ENCODE measurements around the gene OR10D3. TPM values are rescaled to one million over a fixed set of nuclear protein-coding genes. Genes with fewer than 3 reads are reported as not detected.

OR10D3 gene
- total RNA-seq (2022) (not detected in 2 replicates), Bru-seq, nascent RNA (not detected), BruChase-seq, experiment 1, labeled RNA remaining after a 6-hour chase (not detected), BruChase-seq, experiment 2, labeled RNA remaining after a 2-hour chase (not detected)
- long read RNA-seq, result 0 reads

GRCh38 chr11:124183068-124183467, at the start of gene OR10D3:
OR10D3 (plus strand) TSS chr11:124183345; CDS start chr11:124185270, 1,925 bp downstream.
- Mint-ChIP-seq H3K4me1 (ENCODE audit: low read depth, unreplicated experiment) (no peaks in the 10 kb centered on the region), H3K4me3 (ENCODE audit: low read depth, unreplicated experiment) (no peak within 1 kb of the TSS), H3K27ac (ENCODE audit: unreplicated experiment) (no peak within 1 kb of the TSS), H3K9me3 (ENCODE audit: low read depth, unreplicated experiment) (peaks cover 4% of the 10 kb centered on the region), H3K27me3 (ENCODE audit: unreplicated experiment) (peaks cover 11% of the 10 kb centered on the region), H3K36me3 (ENCODE audit: insufficient read depth, unreplicated experiment) (no peaks in the 10 kb centered on the region)
- DNase-seq, result no peak
- intact Hi-C loops (cut with micrococcal nuclease; ENCODE audit: unreplicated experiment), result no loop called here
- CTCF ChIA-PET, result no interaction called here
- no peak for TF ChIP-seq CTCF (IDR thresholded peaks at IDR 0.05; ENCODE audit: unreplicated experiment)
- no TSS peak for BruUV-seq (replicated peaks)

GRCh38 chr11:124143034-124143433, 40.1 kb upstream of the OR10D3 start:
- Mint-ChIP-seq H3K9me3 (ENCODE audit: low read depth, unreplicated experiment) (peaks cover 9% of the 10 kb centered on the region), H3K36me3 (ENCODE audit: insufficient read depth, unreplicated experiment) (no peaks in the 10 kb centered on the region), H3K4me1 (ENCODE audit: low read depth, unreplicated experiment) (no peaks in the 10 kb centered on the region), H3K27ac (ENCODE audit: unreplicated experiment) (no peak overlapping the region), H3K27me3 (ENCODE audit: unreplicated experiment) (no peaks in the 10 kb centered on the region), H3K4me3 (ENCODE audit: low read depth, unreplicated experiment) (no peak overlapping the region)
- no peak for DNase-seq
- no TSS peak for BruUV-seq (replicated peaks)
- intact Hi-C loops (cut with micrococcal nuclease; ENCODE audit: unreplicated experiment), result no loop called here
- CTCF ChIA-PET, result no interaction called here
- no peak for TF ChIP-seq CTCF (IDR thresholded peaks at IDR 0.05; ENCODE audit: unreplicated experiment)

DNA sequence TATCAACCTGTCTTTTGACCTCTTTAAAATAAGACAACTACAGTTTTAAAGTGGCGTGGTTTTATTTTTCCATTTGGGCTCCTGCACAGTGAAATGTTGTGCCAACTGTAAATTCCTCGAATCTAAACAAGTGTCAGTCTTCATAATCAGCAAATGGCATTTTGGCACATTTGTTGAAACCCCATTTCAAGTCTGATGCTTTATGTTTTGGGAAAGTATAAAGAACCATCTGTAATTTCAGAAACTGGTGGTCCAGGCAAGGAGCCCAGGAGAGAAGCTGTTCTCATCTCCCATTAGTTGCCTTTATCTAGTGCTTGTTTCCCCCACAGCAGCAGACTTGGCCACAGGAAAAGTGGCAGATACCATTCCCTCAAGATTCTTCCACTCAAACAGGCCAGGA, 35.2 kb upstream of the OR10D3 start:
- peaks cover 2% of the 10 kb centered on the region for H3K9me3 Mint-ChIP-seq (ENCODE audit: low read depth, unreplicated experiment)
- no peak overlapping the region for H3K27ac Mint-ChIP-seq (ENCODE audit: unreplicated experiment)
- no peaks in the 10 kb centered on the region for H3K4me1 Mint-ChIP-seq (ENCODE audit: low read depth, unreplicated experiment)
- no peak for DNase-seq
- no peak overlapping the region for H3K4me3 Mint-ChIP-seq (ENCODE audit: low read depth, unreplicated experiment)
- TF ChIP-seq CTCF (IDR thresholded peaks at IDR 0.05; ENCODE audit: unreplicated experiment), result no peak
- intact Hi-C loops (cut with micrococcal nuclease; ENCODE audit: unreplicated experiment), result no loop called here
- CTCF ChIA-PET, result no interaction called here
- H3K36me3 Mint-ChIP-seq (ENCODE audit: insufficient read depth, unreplicated experiment), result no peaks in the 10 kb centered on the region
- no peaks in the 10 kb centered on the region for H3K27me3 Mint-ChIP-seq (ENCODE audit: unreplicated experiment)
- no TSS peak for BruUV-seq (replicated peaks)

- intact Hi-C loops (cut with micrococcal nuclease; ENCODE audit: unreplicated experiment), result no loop called here
- Mint-ChIP-seq H3K27ac (ENCODE audit: unreplicated experiment) (no peak overlapping the region), H3K9me3 (ENCODE audit: low read depth, unreplicated experiment) (peaks cover 2% of the 10 kb centered on the region), H3K27me3 (ENCODE audit: unreplicated experiment) (no peaks in the 10 kb centered on the region), H3K36me3 (ENCODE audit: insufficient read depth, unreplicated experiment) (no peaks in the 10 kb centered on the region), H3K4me3 (ENCODE audit: low read depth, unreplicated experiment) (no peak overlapping the region), H3K4me1 (ENCODE audit: low read depth, unreplicated experiment) (no peaks in the 10 kb centered on the region)
- no TSS peak for BruUV-seq (replicated peaks)
- CTCF ChIA-PET, result interaction anchor here (0.6 kb wide), 1 partner anchor 598 kb away, joined by 3 read pairs; no protein-coding TSS in a partner anchor
- DNase-seq, result no peak
- TF ChIP-seq CTCF (IDR thresholded peaks at IDR 0.05; ENCODE audit: unreplicated experiment), result no peak
Measured at GRCh38 chr11:124150684-124151083, 32.5 kb upstream of the OR10D3 start.

Data from Calu3 (cell line).